ENCODE results near the gene TPRA1. TPM values are rescaled to one million over a fixed set of nuclear protein-coding genes. Genes with fewer than 3 reads are reported as not detected.

Gene TPRA1
- total RNA-seq, 1 donor from 2014 or later, result 38.4 TPM

- H3K4me3 ChIP-seq (ENCODE audit: low read depth, low read length), result peak overlapping the region; percentile 76
- DNase-seq (ENCODE audit: low read depth) (no peak), FAIRE-seq (no peak)
- H3K27me3 ChIP-seq (ENCODE audit: control insufficient read depth, insufficient read depth, low read length), result no peaks in the 10 kb centered on the region
- no peak for TF ChIP-seq CTCF (IDR thresholded peaks at IDR 0.05; ENCODE audit: insufficient read depth, low read length, severe bottlenecking)
- H3K36me3 ChIP-seq (ENCODE audit: control insufficient read depth, insufficient read depth, low read length), result no peaks in the 10 kb centered on the region
These were observed 792 bp downstream of the TPRA1 start for GRCh38 chr3:127589600-127590281.

- FAIRE-seq (no peak), DNase-seq (ENCODE audit: low read depth) (peak; percentile 74)
- TF ChIP-seq CTCF (IDR thresholded peaks at IDR 0.05; ENCODE audit: insufficient read depth, low read length, severe bottlenecking), result no peak
- no peaks in the 10 kb centered on the region for H3K36me3 ChIP-seq (ENCODE audit: control insufficient read depth, insufficient read depth, low read length)
- peak overlapping the region; percentile 76 for H3K4me3 ChIP-seq (ENCODE audit: low read depth, low read length)
- H3K27me3 ChIP-seq (ENCODE audit: control insufficient read depth, insufficient read depth, low read length), result no peaks in the 10 kb centered on the region
These were observed 1.5 kb downstream of the TPRA1 start for GRCh38 chr3:127588806-127589577.

GRCh38 chr3:127587876-127588275 lies 2.7 kb downstream of the TPRA1 start:
- H3K36me3 ChIP-seq (ENCODE audit: control insufficient read depth, insufficient read depth, low read length), result no peaks in the 10 kb centered on the region
- no peak for DNase-seq (ENCODE audit: low read depth)
- no peaks in the 10 kb centered on the region for H3K27me3 ChIP-seq (ENCODE audit: control insufficient read depth, insufficient read depth, low read length)
- no peak overlapping the region for H3K4me3 ChIP-seq (ENCODE audit: low read depth, low read length)
- no peak for TF ChIP-seq CTCF (IDR thresholded peaks at IDR 0.05; ENCODE audit: insufficient read depth, low read length, severe bottlenecking)
- no peak for FAIRE-seq

GRCh38 chr3:127585813-127586413 lies 4.6 kb downstream of the TPRA1 start:
- FAIRE-seq, result no peak
- no peak for DNase-seq (ENCODE audit: low read depth)
- peaks cover 3% of the 10 kb centered on the region for H3K36me3 ChIP-seq (ENCODE audit: control insufficient read depth, insufficient read depth, low read length)
- H3K4me3 ChIP-seq (ENCODE audit: low read depth, low read length), result no peak overlapping the region
- H3K27me3 ChIP-seq (ENCODE audit: control insufficient read depth, insufficient read depth, low read length), result no peaks in the 10 kb centered on the region
- no peak for TF ChIP-seq CTCF (IDR thresholded peaks at IDR 0.05; ENCODE audit: insufficient read depth, low read length, severe bottlenecking)

- no peak overlapping the region for H3K4me3 ChIP-seq (ENCODE audit: low read depth, low read length)
- DNase-seq (ENCODE audit: low read depth), result no peak
- FAIRE-seq, result peak; percentile 28
- H3K36me3 ChIP-seq (ENCODE audit: control insufficient read depth, insufficient read depth, low read length), result peaks cover 4% of the 10 kb centered on the region
- H3K27me3 ChIP-seq (ENCODE audit: control insufficient read depth, insufficient read depth, low read length), result no peaks in the 10 kb centered on the region
- TF ChIP-seq CTCF (IDR thresholded peaks at IDR 0.05; ENCODE audit: insufficient read depth, low read length, severe bottlenecking), result no peak
These were observed 5.2 kb downstream of the TPRA1 start for GRCh38 chr3:127585163-127585812.

Measured in bronchial epithelial cell (primary cell).